ENCODE data around the gene EMILIN3.

GRCh38 chr20:41317546-41318270 is 48.9 kb downstream of the EMILIN3 start, which contains the start of gene ZHX3:
- TF ChIP-seq, protein P1, sequence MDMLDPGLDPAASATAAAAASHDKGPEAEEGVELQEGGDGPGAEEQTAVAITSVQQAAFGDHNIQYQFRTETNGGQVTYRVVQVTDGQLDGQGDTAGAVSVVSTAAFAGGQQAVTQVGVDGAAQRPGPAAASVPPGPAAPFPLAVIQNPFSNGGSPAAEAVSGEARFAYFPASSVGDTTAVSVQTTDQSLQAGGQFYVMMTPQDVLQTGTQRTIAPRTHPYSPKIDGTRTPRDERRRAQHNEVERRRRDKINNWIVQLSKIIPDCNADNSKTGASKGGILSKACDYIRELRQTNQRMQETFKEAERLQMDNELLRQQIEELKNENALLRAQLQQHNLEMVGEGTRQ (IDR thresholded peaks at IDR 0.05; ENCODE audit: low read length) = no peak
- TF ChIP-seq, protein P2, sequence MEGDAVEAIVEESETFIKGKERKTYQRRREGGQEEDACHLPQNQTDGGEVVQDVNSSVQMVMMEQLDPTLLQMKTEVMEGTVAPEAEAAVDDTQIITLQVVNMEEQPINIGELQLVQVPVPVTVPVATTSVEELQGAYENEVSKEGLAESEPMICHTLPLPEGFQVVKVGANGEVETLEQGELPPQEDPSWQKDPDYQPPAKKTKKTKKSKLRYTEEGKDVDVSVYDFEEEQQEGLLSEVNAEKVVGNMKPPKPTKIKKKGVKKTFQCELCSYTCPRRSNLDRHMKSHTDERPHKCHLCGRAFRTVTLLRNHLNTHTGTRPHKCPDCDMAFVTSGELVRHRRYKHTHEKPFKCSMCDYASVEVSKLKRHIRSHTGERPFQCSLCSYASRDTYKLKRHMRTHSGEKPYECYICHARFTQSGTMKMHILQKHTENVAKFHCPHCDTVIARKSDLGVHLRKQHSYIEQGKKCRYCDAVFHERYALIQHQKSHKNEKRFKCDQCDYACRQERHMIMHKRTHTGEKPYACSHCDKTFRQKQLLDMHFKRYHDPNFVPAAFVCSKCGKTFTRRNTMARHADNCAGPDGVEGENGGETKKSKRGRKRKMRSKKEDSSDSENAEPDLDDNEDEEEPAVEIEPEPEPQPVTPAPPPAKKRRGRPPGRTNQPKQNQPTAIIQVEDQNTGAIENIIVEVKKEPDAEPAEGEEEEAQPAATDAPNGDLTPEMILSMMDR (IDR thresholded peaks at IDR 0.05; ENCODE audit: control extremely low read depth in 1 of 3, insufficient read depth in 1 of 3, low read depth in 1 of 3, low read length in 3 of 3) = no peak
- TF ChIP-seq EZH2 (IDR thresholded peaks at IDR 0.05; ENCODE audit: low read depth, low read length, severe bottlenecking) (no peak), POLR2A (IDR thresholded peaks at IDR 0.05; ENCODE audit: control extremely low read depth in 1 of 2, low read depth in 2 of 2, low read length in 2 of 2) (peak in 1 of 2 experiments; percentile 16; a peak in 1 of 3 replicates)

Measured in H1 (cell line).